ENCODE data around the gene PRDM16. TPM values are rescaled to one million over a fixed set of nuclear protein-coding genes. Genes with fewer than 3 reads are reported as not detected.

PRDM16 gene
- total and polyA plus RNA-seq, 2 of the 8 experiments (the other 6 are each of a cell fraction or from before 2014, with no cell fraction given), result 0.39 to 0.43 TPM

GRCh38 chr1:3148171-3148570, 79.2 kb downstream of the PRDM16 start:
- no peaks in the 10 kb centered on the region for H3K4me1 ChIP-seq (replicated peaks in 1 of 4; ENCODE audit: control insufficient read depth in 3 of 4, insufficient read depth in 4 of 4, low read length in 3 of 4)
- no peak overlapping the region for H3K23ac ChIP-seq (ENCODE audit: insufficient read length)
- no peaks in the 10 kb centered on the region for H3K36me3 ChIP-seq (ENCODE audit: control insufficient read depth in 2 of 4, insufficient read depth in 4 of 4, low read length in 3 of 4)
- no peak overlapping the region for H2BK12ac ChIP-seq (ENCODE audit: low read depth, low read length)
- H3K18ac ChIP-seq (ENCODE audit: extremely low read depth, low read length), result no peak overlapping the region
- no peak overlapping the region for H3K4me3 ChIP-seq (ENCODE audit: extremely low read depth in 1 of 4, insufficient read depth in 2 of 4, low read depth in 3 of 4, low read length in 4 of 4)
- H3K56ac ChIP-seq (replicated peaks; ENCODE audit: insufficient read length, low read depth, low read length), result no peak overlapping the region
- no peak overlapping the region for H3K27ac ChIP-seq (ENCODE audit: low read depth, low read length)
- no peak overlapping the region for H3K4ac ChIP-seq (replicated peaks; ENCODE audit: insufficient read length, low read depth, low read length)
- H3K27me3 ChIP-seq (replicated peaks in 1 of 4; ENCODE audit: control insufficient read depth in 3 of 4, extremely low read depth in 1 of 4, insufficient read depth in 3 of 4, low read length in 3 of 4), result no peaks in the 10 kb centered on the region
- H3K79me2 ChIP-seq (ENCODE audit: control insufficient read depth in 1 of 2, insufficient read depth in 2 of 2, low read length in 2 of 2), result no peaks in the 10 kb centered on the region
- no peak overlapping the region for H2AFZ ChIP-seq (ENCODE audit: low read length)
- no peaks in the 10 kb centered on the region for H4K20me1 ChIP-seq (replicated peaks in 1 of 2; ENCODE audit: control insufficient read depth in 1 of 2, insufficient read depth in 2 of 2, low read length in 2 of 2)
- H4K91ac ChIP-seq (replicated peaks; ENCODE audit: insufficient read length, low read length), result no peak overlapping the region
- ChIA-PET CTCF (ENCODE audit: partially characterized antibody) (interaction anchor here (0.7 kb wide), 1 partner anchor 36 kb away, joined by 3 read pairs; no protein-coding TSS in a partner anchor), POLR2A (ENCODE audit: partially characterized antibody) (no interaction called here)
- H2BK120ac ChIP-seq (replicated peaks; ENCODE audit: low read depth, low read length), result no peak overlapping the region
- H3K9me3 ChIP-seq (ENCODE audit: insufficient read depth in 2 of 2, low read depth in 1 of 2, low read length in 1 of 2), result no peaks in the 10 kb centered on the region; a peak in 1 of 4 replicates
- WGBS, 2 experiments (ENCODE audit: extremely low coverage in 1 of 2, insufficient coverage in 1 of 2, insufficient read length in 1 of 2, insufficient replicate concordance in 2 of 2, low coverage in 1 of 2, low lambda C conversion rate in 2 of 2, missing lambda C conversion rate in 1 of 2), result 96% methylated on average over 5 of the region's 6 CpGs; no CpG with 5 or more reads in 1 of the 2 experiments
- H3K14ac ChIP-seq (ENCODE audit: insufficient read length), result no peak overlapping the region
- H4K8ac ChIP-seq (ENCODE audit: extremely low read depth, insufficient read depth, low read length), result no peak overlapping the region
- H2BK20ac ChIP-seq (ENCODE audit: low read length), result no peak overlapping the region
- FAIRE-seq, result no peak
- H2BK5ac ChIP-seq (ENCODE audit: low read depth, low read length), result no peak overlapping the region
- H2BK15ac ChIP-seq (ENCODE audit: low read length), result no peak overlapping the region
- H2AK5ac ChIP-seq (ENCODE audit: low read depth, low read length), result no peak overlapping the region
- DNase-seq (ENCODE audit: low read depth in 1 of 2, low spot score in 2 of 2), result no peak
- H4K5ac ChIP-seq (ENCODE audit: insufficient read length, low read depth, low read length), result no peak overlapping the region
- no peaks in the 10 kb centered on the region; the same call in 1 of the 2 replicates for H3K23me2 ChIP-seq (ENCODE audit: low read depth, low read length)
- H3K4me2 ChIP-seq (ENCODE audit: insufficient read depth in 1 of 2, low read depth in 2 of 2, low read length in 2 of 2), result no peak overlapping the region
- H3K79me1 ChIP-seq (ENCODE audit: low read depth, low read length), result no peaks in the 10 kb centered on the region
- no peak overlapping the region for H3K9ac ChIP-seq (replicated peaks in 1 of 4; ENCODE audit: extremely low read depth in 1 of 4, low read depth in 3 of 4, low read length in 3 of 4)
- TF ChIP-seq CTCF (IDR thresholded peaks at IDR 0.05; ENCODE audit: control extremely low read depth in 1 of 3, insufficient read depth in 1 of 3, low read depth in 1 of 3, low read length in 3 of 3), result no peak
- no peak for TF ChIP-seq MAFK (IDR thresholded peaks at IDR 0.05; ENCODE audit: low read depth, low read length)
- no peak for TF ChIP-seq HDAC2 (IDR thresholded peaks at IDR 0.05; ENCODE audit: borderline replicate concordance in 1 of 2, low read depth in 2 of 2, low read length in 2 of 2)
- TF ChIP-seq BACH1 (IDR thresholded peaks at IDR 0.05; ENCODE audit: low read length), result no peak
- no peak for TF ChIP-seq POLR2A (IDR thresholded peaks at IDR 0.05; ENCODE audit: control extremely low read depth in 1 of 2, low read depth in 2 of 2, low read length in 2 of 2)
- no peak for TF ChIP-seq EZH2 (IDR thresholded peaks at IDR 0.05; ENCODE audit: low read depth, low read length, severe bottlenecking)
- TF ChIP-seq RXRA (IDR thresholded peaks at IDR 0.05; ENCODE audit: insufficient read depth, low read depth, low read length), result no peak
- no peak for TF ChIP-seq USF2 (IDR thresholded peaks at IDR 0.05; ENCODE audit: low read length)
- TF ChIP-seq YY1 (IDR thresholded peaks at IDR 0.05; ENCODE audit: low read depth, low read length), result no peak

Data from H1 (cell line).